ENCODE data around the gene TMEM30A. TPM values are rescaled to one million over a fixed set of nuclear protein-coding genes. Genes with fewer than 3 reads are reported as not detected.

The TMEM30A gene
- total RNA-seq, 1 donor from 2014 or later = 70.9 TPM

- intact Hi-C loops (cut with micrococcal nuclease) = no loop called here
Observed at GRCh38 chr6:75292555-75292954, 8.0 kb upstream of the TMEM30A start.

- intact Hi-C loops (cut with micrococcal nuclease) = no loop called here
Observed at GRCh38 chr6:75291744-75292143, 7.2 kb upstream of the TMEM30A start.

- intact Hi-C loops (cut with micrococcal nuclease) = no loop called here
Observed at GRCh38 chr6:75291331-75291730, 6.7 kb upstream of the TMEM30A start.

- intact Hi-C loops (cut with micrococcal nuclease) = no loop called here
Observed at GRCh38 chr6:75290136-75290945, 5.7 kb upstream of the TMEM30A start.

- intact Hi-C loops (cut with micrococcal nuclease) = loop anchor here (10.0 kb wide), 1 partner anchor 1833 kb away; the partner anchor contains the start of gene CGAS
Observed at GRCh38 chr6:75288023-75288422, 3.4 kb upstream of the TMEM30A start.

- intact Hi-C loops (cut with micrococcal nuclease) = loop anchor here (10.0 kb wide), 1 partner anchor 1833 kb away; the partner anchor contains the start of gene CGAS
Observed at GRCh38 chr6:75287424-75287823, 2.8 kb upstream of the TMEM30A start.

- intact Hi-C loops (cut with micrococcal nuclease) = loop anchor here (10.0 kb wide), 1 partner anchor 1832 kb away; the partner anchor contains the start of gene CGAS
Observed at GRCh38 chr6:75286955-75287354, 2.4 kb upstream of the TMEM30A start.

GRCh38 chr6:75285283-75285639 is 669 bp upstream of the TMEM30A start:
- intact Hi-C loops (cut with micrococcal nuclease) = loop anchor here (1.0 to 10.0 kb wide), 2 partner anchors 12 to 1830 kb away; partner anchors contain the start of gene CGAS

GRCh38 chr6:75283907-75284631 is 523 bp downstream of the TMEM30A start:
- intact Hi-C loops (cut with micrococcal nuclease) = loop anchor here (1.0 to 10.0 kb wide), 6 partner anchors 18 to 1829 kb away; partner anchors contain the start of genes CD109, CGAS, COX7A2 and EEF1A1

GRCh38 chr6:75282706-75283105 is 1.9 kb downstream of the TMEM30A start:
- intact Hi-C loops (cut with micrococcal nuclease) = loop anchor here (10.0 kb wide), 1 partner anchor 1828 kb away; the partner anchor contains the start of gene CGAS

- intact Hi-C loops (cut with micrococcal nuclease) = loop anchor here (10.0 kb wide), 1 partner anchor 1827 kb away; the partner anchor contains the start of gene CGAS
Observed at GRCh38 chr6:75281653-75282052, 2.9 kb downstream of the TMEM30A start.

- intact Hi-C loops (cut with micrococcal nuclease) = loop anchor here (10.0 kb wide), 1 partner anchor 1825 kb away; the partner anchor contains the start of gene CGAS
Observed at GRCh38 chr6:75280131-75280855, 4.3 kb downstream of the TMEM30A start.

- intact Hi-C loops (cut with micrococcal nuclease) = no loop called here
Observed at GRCh38 chr6:75279418-75279817, 5.2 kb downstream of the TMEM30A start.

GRCh38 chr6:75278474-75279077 is 6.0 kb downstream of the TMEM30A start:
- intact Hi-C loops (cut with micrococcal nuclease) = no loop called here

GRCh38 chr6:75275067-75275466 is 9.5 kb downstream of the TMEM30A start:
- intact Hi-C loops (cut with micrococcal nuclease) = no loop called here

GRCh38 chr6:75273009-75273408 is 11.6 kb downstream of the TMEM30A start:
- intact Hi-C loops (cut with micrococcal nuclease) = no loop called here

GRCh38 chr6:75272145-75272840 is 12.3 kb downstream of the TMEM30A start:
- intact Hi-C loops (cut with micrococcal nuclease) = no loop called here

- intact Hi-C loops (cut with micrococcal nuclease) = no loop called here
Observed at GRCh38 chr6:75268988-75269354, 15.6 kb downstream of the TMEM30A start.

GRCh38 chr6:75268121-75268987 is 16.2 kb downstream of the TMEM30A start:
- intact Hi-C loops (cut with micrococcal nuclease) = no loop called here
